Stomach (tissue), 4 donors: ENCODE data around the gene ANGEL2.

Experiments used
- CTCF ChIP-seq, 7 experiments: fragments of 450-650 bp in 4 of 7; fragments of 200-600 bp in 3 of 7; sonication (generic) in 3 of 7; IDR thresholded peaks; one replicate each; pipeline ENCODE4 v1.5.1; 2016 to 2019; ENCODE audit warnings: antibody characterized with exemption in 7 of 7, control low read depth in 2 of 7, mild to moderate bottlenecking in 1 of 7
- POLR2A ChIP-seq, 4 donors: fragments of 450-650 bp; IDR thresholded peaks; one replicate each; pipeline ENCODE4 v1.6.1; 2016; ENCODE audit warnings: antibody characterized with exemption in 4 of 4, control low read depth in 2 of 4, mild to moderate bottlenecking in 1 of 4, moderate library complexity in 1 of 4

DNA sequence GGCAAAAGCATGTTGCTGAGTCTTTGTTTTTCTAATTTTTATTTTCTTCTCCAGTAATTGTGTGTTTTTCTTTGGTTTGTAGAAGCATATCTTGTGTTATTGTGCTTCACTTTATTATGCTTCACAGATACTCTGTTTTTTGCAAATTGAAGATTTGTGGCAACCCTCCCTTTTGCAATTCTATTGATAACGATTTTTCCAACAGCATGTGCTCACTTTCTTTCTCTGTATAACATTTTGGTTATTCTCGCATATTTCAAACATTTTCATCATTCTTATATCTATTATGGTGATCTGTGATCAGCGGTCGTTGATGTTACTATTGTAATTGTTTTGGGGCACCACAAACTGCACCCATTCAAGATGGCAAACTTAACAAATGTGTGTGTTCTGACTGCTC, 3.8 kb upstream of the ANGEL2 start:
- TF ChIP-seq CTCF (IDR thresholded peaks at IDR 0.05) = no peak
- no peak for TF ChIP-seq POLR2A (IDR thresholded peaks at IDR 0.05)
